Naive thymus-derived CD4-positive, alpha-beta T cell (primary cell): Measurements from ENCODE around the gene BCAS3. TPM values are rescaled to one million over a fixed set of nuclear protein-coding genes. Genes with fewer than 3 reads are reported as not detected.
A peak's percentile ranks its signal among the peaks of the same experiment; 100 is the strongest.

Experiments used
- ATAC-seq: fragments of 150-1000 bp; cut with Tn5 transposase; 2 replicates; pipeline ENCODE4 v1.10.0; 2021; ENCODE audit warnings: mild to moderate bottlenecking, moderate library complexity
- CTCF ChIA-PET: fragments of 350-600 bp; sonication (Branson Sonifier 250); formaldehyde crosslinking; loops from one replicate; lab custom pipeline; 2021; ENCODE audit warnings: antibody characterized with exemption; lab: Charles Lee
- POLR2A ChIA-PET: fragments of 350-600 bp; sonication (Branson Sonifier 250); formaldehyde crosslinking; loops from one replicate; lab custom pipeline; 2021; ENCODE audit warnings: antibody characterized with exemption, inconsistent platforms; lab: Charles Lee
- DNase-seq, 9 donors: peaks; one replicate each; pipeline versions ENCODE4 v3.0.0 to v3.0.0-alpha.2; 2020 to 2022; ENCODE audit warnings: mixed read lengths in 1 of 9
- H3K27ac ChIP-seq: one replicate; pipeline ENCODE4 v1.7.0; 2013; ENCODE audit warnings: mild to moderate bottlenecking, low read depth, low read length, moderate library complexity
- H3K27me3 ChIP-seq, 2 donors: one replicate each; pipeline ENCODE4 v1.7.0; 2013; ENCODE audit warnings: low read length in 2 of 2, mild to moderate bottlenecking in 2 of 2, moderate library complexity in 2 of 2; ENCODE audit not compliant: control insufficient read depth in 2 of 2, insufficient read depth in 2 of 2
- H3K36me3 ChIP-seq, 3 experiments: 1 replicate in 2 of 3; 2 replicates in 1 of 3; pipeline ENCODE4 v1.7.0; 2013; ENCODE audit warnings: low read length in 3 of 3, mild to moderate bottlenecking in 3 of 3, moderate library complexity in 1 of 3; ENCODE audit not compliant: insufficient read depth in 3 of 3, control insufficient read depth in 2 of 3
- H3K4me1 ChIP-seq, 2 donors: one replicate each; pipeline ENCODE4 v1.7.0; 2013; ENCODE audit warnings: low read length in 2 of 2, mild to moderate bottlenecking in 2 of 2, moderate library complexity in 1 of 2; ENCODE audit not compliant: control insufficient read depth in 2 of 2, insufficient read depth in 2 of 2
- H3K4me3 ChIP-seq: 2 replicates; pipeline ENCODE4 v1.7.0; 2013; ENCODE audit warnings: mild to moderate bottlenecking, low read length
- H3K9me3 ChIP-seq, 3 experiments: 1 replicate in 2 of 3; 2 replicates in 1 of 3; pipeline ENCODE4 v1.7.0; 2013; ENCODE audit warnings: low read length in 3 of 3; ENCODE audit not compliant: control insufficient read depth in 2 of 3
- H3K27ac Mint-ChIP-seq, 9 donors: one replicate each; pipeline ENCODE4 v1.8.0; 2020 to 2022; ENCODE audit warnings: mixed read lengths in 9 of 9, mild to moderate bottlenecking in 8 of 9, moderate library complexity in 5 of 9, inconsistent platforms in 2 of 9
- H3K27me3 Mint-ChIP-seq, 5 donors: one replicate each; pipeline ENCODE4 v1.8.0; 2021 to 2022; ENCODE audit warnings: mixed read lengths in 5 of 5, mild to moderate bottlenecking in 1 of 5
- H3K36me3 Mint-ChIP-seq, 5 donors: one replicate each; pipeline ENCODE4 v1.8.0; 2020 to 2022; ENCODE audit warnings: mixed read lengths in 5 of 5, mild to moderate bottlenecking in 3 of 5, inconsistent platforms in 1 of 5
- H3K4me1 Mint-ChIP-seq, 7 donors: one replicate each; pipeline ENCODE4 v1.8.0; 2020 to 2022; ENCODE audit warnings: mixed read lengths in 7 of 7, mild to moderate bottlenecking in 3 of 7, inconsistent platforms in 1 of 7
- H3K4me3 Mint-ChIP-seq, 10 donors: one replicate each; pipeline ENCODE4 v1.8.0; 2020 to 2022; ENCODE audit warnings: mild to moderate bottlenecking in 10 of 10, mixed read lengths in 10 of 10, moderate library complexity in 6 of 10, inconsistent platforms in 2 of 10
- H3K9me3 Mint-ChIP-seq, 11 donors: one replicate each; pipeline ENCODE4 v1.8.0; 2020 to 2022; ENCODE audit warnings: mixed read lengths in 11 of 11, mild to moderate bottlenecking in 4 of 11, inconsistent platforms in 1 of 11, moderate library complexity in 1 of 11
- intact Hi-C, 2 donors: fragments of 100-400 bp; cut with micrococcal nuclease; formaldehyde crosslinking; loops; one replicate each; pipeline ENCODE4 v1.15.1; 2023
- polyA plus RNA-seq, 2 donors: library from polyadenylated mRNA; unstranded; fragments of 300-500 nt; fragmentation: Illumina TruSeq; gene quantifications; one replicate each; pipeline ENCODE4 v1.2.3, GENCODE V29; 2021
- total RNA-seq, 6 experiments: library from RNA in 5 of 6; stranded (reverse) in 5 of 6; gene quantifications; 1 replicate in 5 of 6; 2 replicates in 1 of 6; pipeline ENCODE4 v1.2.3 and lab custom pipeline; 2021 to 2026

The BCAS3 gene
- total and polyA plus RNA-seq, 7 experiments from 2014 or later, result 18.4 to 57.8 (median 37.5) TPM

DNA sequence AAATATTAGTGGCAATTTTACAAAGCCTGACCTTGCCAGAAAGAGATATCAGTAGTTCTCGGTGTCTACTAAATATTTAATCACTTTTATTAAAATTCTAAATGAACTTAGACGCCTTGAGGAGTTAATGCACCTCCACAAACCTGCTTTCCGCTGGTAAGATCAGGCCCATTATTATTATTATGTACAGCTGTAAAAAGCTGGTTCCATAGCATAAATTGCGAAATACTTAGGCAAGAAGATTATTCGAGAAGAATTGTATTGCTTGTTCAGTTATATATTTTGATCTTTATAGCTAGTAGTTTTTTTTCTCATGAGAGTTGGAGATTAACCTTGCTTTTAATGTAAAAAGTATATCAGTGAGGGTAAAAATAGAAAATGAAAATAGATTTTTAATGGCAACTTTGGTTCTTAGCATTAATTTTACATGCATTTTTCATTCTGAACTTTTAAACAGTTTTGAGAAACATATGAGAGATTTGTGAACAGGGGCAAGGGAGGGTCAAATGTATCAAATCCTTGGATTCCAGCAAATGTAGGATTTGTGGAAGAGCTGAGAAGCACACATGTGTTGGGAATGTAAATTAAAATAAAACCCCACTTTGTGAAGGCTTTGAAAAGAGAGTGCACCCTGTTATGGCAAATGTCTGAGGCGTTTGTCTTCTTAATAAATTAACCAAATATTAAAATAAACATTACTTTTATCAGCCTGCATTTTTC lies 471.6 kb downstream of the BCAS3 start:
- Mint-ChIP-seq H3K27me3 (peaks cover 0 to 10% (median 0%) of the 10 kb centered on the region in 5 donors), H3K4me3 (no peak overlapping the region)
- no peak for ATAC-seq

DNA sequence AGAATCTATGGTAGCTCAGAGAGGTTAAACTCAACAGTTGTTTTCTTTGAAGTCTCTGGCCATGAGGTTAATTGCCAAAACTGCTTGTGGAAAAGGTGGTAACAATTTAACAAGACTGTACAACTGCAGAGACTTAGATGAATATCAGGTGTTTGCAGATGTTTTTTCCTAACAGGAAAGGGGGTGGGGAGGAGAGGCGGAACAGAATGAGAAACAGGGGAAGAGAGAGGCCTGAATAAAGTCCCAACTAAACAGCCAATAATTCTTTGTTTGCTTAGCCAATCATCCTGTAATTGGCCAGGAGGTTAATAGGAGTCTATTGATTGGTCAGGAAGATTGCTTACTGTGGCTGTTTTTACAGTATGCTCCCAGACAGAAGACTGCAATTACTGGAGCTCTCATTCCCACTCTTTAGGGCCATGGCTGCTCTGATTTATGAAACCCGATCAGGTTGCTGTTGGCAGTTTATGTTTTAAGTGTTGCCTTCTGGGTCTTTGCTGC lies 472.3 kb downstream of the BCAS3 start:
- Mint-ChIP-seq H3K27ac (peak overlapping the region in 1 of 9 donors; percentile 43), H3K36me3 (peaks cover 0 to 4% (median 0%) of the 10 kb centered on the region in 5 donors), H3K27me3 (peaks cover 0 to 10% (median 0%) of the 10 kb centered on the region in 5 donors), H3K9me3 (peaks cover 0 to 4% (median 0%) of the 10 kb centered on the region in 11 donors), H3K4me3 (no peak overlapping the region), H3K4me1 (peaks cover 9 to 34% (median 22%) of the 10 kb centered on the region in 7 donors)
- no peaks in the 10 kb centered on the region for H3K36me3 ChIP-seq
- peaks cover 0 to 8% of the 10 kb centered on the region in 2 donors for H3K4me1 ChIP-seq
- intact Hi-C loops, result no loop called here
- ATAC-seq (no peak), DNase-seq (no peak)
- POLR2A ChIA-PET, result interaction anchor here (1.1 kb wide), 1 partner anchor 11 kb away, joined by 3 read pairs; no protein-coding TSS in a partner anchor
- CTCF ChIA-PET, result interaction anchor here (0.6 kb wide), 1 partner anchor 750 kb away, joined by 3 read pairs; no protein-coding TSS in a partner anchor
- H3K9me3 ChIP-seq, result no peaks in the 10 kb centered on the region
- H3K4me3 ChIP-seq, result no peak overlapping the region
- no peak overlapping the region for H3K27ac ChIP-seq
- H3K27me3 ChIP-seq, result no peaks in the 10 kb centered on the region

More for the DNA sequence above, 471.6 kb downstream of the BCAS3 start:
- H3K4me1 ChIP-seq, result peaks cover 0 to 8% of the 10 kb centered on the region in 2 donors
- H3K36me3 ChIP-seq, result no peaks in the 10 kb centered on the region
- Mint-ChIP-seq H3K27ac (peak overlapping the region in 1 of 9 donors; percentile 41), H3K36me3 (peaks cover 0 to 4% (median 0%) of the 10 kb centered on the region in 5 donors), H3K9me3 (peaks cover 0 to 4% (median 0%) of the 10 kb centered on the region in 11 donors), H3K4me1 (peaks cover 9 to 35% (median 23%) of the 10 kb centered on the region in 7 donors)
- no peak for DNase-seq
- ChIA-PET CTCF (no interaction called here), POLR2A (no interaction called here)
- intact Hi-C loops, result no loop called here
- no peaks in the 10 kb centered on the region for H3K27me3 ChIP-seq
- H3K9me3 ChIP-seq, result no peaks in the 10 kb centered on the region
- H3K4me3 ChIP-seq, result no peak overlapping the region
- no peak overlapping the region for H3K27ac ChIP-seq

DNA sequence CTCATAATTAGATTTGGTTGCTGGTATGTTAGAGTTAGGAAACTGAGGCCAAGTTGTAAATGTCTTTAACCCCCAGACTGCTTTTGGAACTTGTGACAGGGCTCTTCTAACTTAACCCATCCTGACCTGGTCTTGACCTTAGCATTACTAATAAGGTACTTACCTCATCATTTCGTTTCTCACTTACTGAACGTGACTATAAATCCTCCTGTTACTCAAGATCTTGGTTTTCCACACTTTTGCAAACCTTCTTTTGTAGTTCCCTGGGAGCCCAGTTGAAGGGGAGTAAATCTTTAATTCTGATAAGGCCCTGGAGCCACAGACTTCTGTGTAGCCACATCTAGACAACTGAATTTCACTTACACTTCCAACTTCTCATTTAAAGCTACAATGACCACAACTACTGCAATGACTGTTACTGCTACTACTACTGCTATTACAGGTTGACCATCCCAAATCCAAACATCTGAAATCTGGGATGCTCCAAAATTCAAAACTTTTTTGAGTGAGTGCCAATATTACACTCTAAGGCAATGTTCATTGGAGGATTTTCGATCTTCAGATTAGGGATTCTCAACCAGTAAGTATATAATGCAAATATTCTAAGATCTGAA lies 473.1 kb downstream of the BCAS3 start:
- no peak overlapping the region for H3K4me3 ChIP-seq
- H3K27ac ChIP-seq, result no peak overlapping the region
- Mint-ChIP-seq H3K4me3 (no peak overlapping the region), H3K27me3 (peaks cover 0 to 10% (median 0%) of the 10 kb centered on the region in 5 donors), H3K36me3 (peaks cover 0 to 4% (median 0%) of the 10 kb centered on the region in 5 donors), H3K27ac (no peak overlapping the region), H3K4me1 (peaks cover 8 to 29% (median 20%) of the 10 kb centered on the region in 7 donors), H3K9me3 (peaks cover 0 to 4% (median 0%) of the 10 kb centered on the region in 11 donors)
- ChIA-PET POLR2A (interaction anchor here (1.1 kb wide), 1 partner anchor 11 kb away, joined by 3 read pairs; no protein-coding TSS in a partner anchor), CTCF (no interaction called here)
- no peaks in the 10 kb centered on the region for H3K36me3 ChIP-seq
- peaks cover 0 to 8% of the 10 kb centered on the region in 2 donors for H3K4me1 ChIP-seq
- DNase-seq (no peak), ATAC-seq (no peak)
- no peaks in the 10 kb centered on the region for H3K9me3 ChIP-seq
- intact Hi-C loops, result no loop called here
- no peaks in the 10 kb centered on the region for H3K27me3 ChIP-seq

DNA sequence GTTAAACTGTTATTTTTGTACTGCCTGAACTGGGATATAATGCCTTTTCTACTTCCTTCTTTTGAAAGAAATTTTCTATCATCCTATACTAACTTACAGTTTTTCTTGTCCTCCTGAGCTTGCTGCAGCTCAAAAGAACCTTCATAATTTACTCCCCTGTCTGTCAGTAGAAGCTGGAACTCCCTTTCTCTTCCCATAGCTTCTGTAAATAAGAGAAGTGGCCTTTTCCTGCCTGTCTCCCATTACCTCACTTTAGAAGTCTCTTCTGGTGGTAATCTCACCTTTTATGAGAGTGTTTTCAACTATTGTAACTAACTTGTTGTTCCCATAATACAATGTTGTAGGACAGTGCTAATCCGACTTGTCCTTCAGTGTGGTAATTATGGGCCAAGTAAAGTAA lies 475.2 kb downstream of the BCAS3 start:
- no peaks in the 10 kb centered on the region for H3K36me3 ChIP-seq
- no peaks in the 10 kb centered on the region for H3K27me3 ChIP-seq
- H3K9me3 ChIP-seq, result no peaks in the 10 kb centered on the region
- H3K9me3 Mint-ChIP-seq, result peaks cover 0 to 4% (median 0%) of the 10 kb centered on the region in 11 donors
- POLR2A ChIA-PET, result interaction anchor here (1.1 kb wide), 1 partner anchor 11 kb away, joined by 4 read pairs; no protein-coding TSS in a partner anchor
- no peak overlapping the region for H3K4me3 Mint-ChIP-seq
- H3K36me3 Mint-ChIP-seq, result peaks cover 0 to 4% (median 0%) of the 10 kb centered on the region in 5 donors
- H3K4me3 ChIP-seq, result no peak overlapping the region
- intact Hi-C loops, result no loop called here
- H3K27ac ChIP-seq, result no peak overlapping the region
- peaks cover 0 to 12% (median 0%) of the 10 kb centered on the region in 5 donors for H3K27me3 Mint-ChIP-seq
- peaks cover 0 to 8% of the 10 kb centered on the region in 2 donors for H3K4me1 ChIP-seq
- ATAC-seq (no peak), DNase-seq (no peak)
- H3K27ac Mint-ChIP-seq, result no peak overlapping the region
- CTCF ChIA-PET, result no interaction called here
- peaks cover 6 to 29% (median 23%) of the 10 kb centered on the region in 7 donors for H3K4me1 Mint-ChIP-seq

DNA sequence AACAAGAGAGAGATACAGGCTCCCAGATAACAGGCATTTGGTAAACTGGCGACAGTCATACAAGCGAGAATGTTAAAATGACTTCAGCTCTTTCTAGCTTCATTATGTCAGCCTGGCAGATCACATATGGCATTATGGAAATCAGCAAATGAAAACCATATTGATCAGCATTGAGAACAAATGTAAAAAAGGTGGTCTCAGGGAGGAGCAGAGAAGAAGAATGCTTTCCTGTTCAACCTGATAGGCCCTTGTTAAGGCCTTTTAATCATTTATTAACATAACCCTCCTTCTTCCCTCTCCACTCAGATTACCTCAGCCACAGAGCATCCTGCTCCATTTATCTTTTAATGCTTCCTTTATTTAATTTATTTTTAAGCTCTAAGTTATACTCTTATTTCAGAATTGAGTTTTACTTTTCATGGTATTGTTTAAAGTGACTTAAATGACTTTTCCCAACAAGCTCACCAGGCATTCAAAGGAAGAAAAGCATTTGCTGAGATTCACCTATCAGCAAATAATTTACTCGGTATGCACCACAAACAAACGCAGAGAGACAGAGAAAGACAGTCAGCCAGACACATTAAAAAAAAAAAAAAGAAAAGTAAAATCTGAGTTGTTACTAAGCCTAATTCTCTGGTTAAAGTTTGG lies 478.1 kb downstream of the BCAS3 start:
- CTCF ChIA-PET, result no interaction called here
- POLR2A ChIA-PET, result no interaction called here
- peaks cover 0 to 13% (median 0%) of the 10 kb centered on the region in 5 donors for H3K27me3 Mint-ChIP-seq
- H3K27ac Mint-ChIP-seq, result peak overlapping the region in 1 of 9 donors; percentile 50
- Histone ChIP-seq H3K27ac (no peak overlapping the region), H3K4me1 (peaks cover 0 to 6% of the 10 kb centered on the region in 2 donors), H3K9me3 (no peaks in the 10 kb centered on the region), H3K4me3 (no peak overlapping the region), H3K27me3 (no peaks in the 10 kb centered on the region), H3K36me3 (no peaks in the 10 kb centered on the region)
- H3K4me3 Mint-ChIP-seq, result no peak overlapping the region
- intact Hi-C loops, result no loop called here
- peaks cover 0 to 4% (median 0%) of the 10 kb centered on the region in 11 donors for H3K9me3 Mint-ChIP-seq
- no peak for ATAC-seq
- no peak for DNase-seq
- H3K36me3 Mint-ChIP-seq, result peaks cover 0 to 4% (median 0%) of the 10 kb centered on the region in 5 donors
- H3K4me1 Mint-ChIP-seq, result peaks cover 9 to 25% (median 17%) of the 10 kb centered on the region in 7 donors

DNA sequence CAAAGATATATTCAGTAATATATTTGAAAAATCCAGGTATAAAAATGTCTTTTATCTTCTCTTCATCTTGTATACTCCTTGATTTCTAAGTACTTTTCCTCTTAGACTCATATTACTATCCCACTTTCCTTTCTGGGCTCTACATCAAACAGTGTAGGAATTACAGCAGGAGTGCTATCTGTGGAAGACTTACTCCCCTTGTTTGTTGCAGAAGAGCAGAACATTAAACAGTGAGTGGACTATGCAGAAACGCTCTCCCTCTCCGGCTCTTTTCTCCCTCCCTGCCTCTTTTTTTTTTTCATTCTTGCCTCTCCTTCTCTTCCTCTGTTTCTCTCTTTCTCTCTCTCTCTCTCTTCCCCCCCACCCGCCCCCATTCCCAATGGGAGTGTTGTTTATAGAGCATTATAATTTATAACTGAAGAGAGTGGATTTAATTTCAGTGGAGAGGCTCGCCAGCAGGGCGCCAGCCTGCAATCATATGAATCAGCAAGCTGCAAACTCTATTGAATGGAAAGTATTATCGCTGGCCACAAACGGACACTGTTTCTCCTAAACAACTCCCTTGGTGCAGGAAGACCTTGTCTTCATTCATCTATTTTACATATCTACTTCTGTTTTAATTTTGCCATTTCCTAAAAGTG lies 479.7 kb downstream of the BCAS3 start:
- Histone ChIP-seq H3K27me3 (no peaks in the 10 kb centered on the region), H3K9me3 (no peaks in the 10 kb centered on the region), H3K36me3 (no peaks in the 10 kb centered on the region), H3K27ac (no peak overlapping the region), H3K4me3 (no peak overlapping the region), H3K4me1 (peaks cover 0 to 14% of the 10 kb centered on the region in 2 donors)
- intact Hi-C loops, result no loop called here
- POLR2A ChIA-PET, result no interaction called here
- Mint-ChIP-seq H3K9me3 (no peaks in the 10 kb centered on the region), H3K36me3 (peaks cover 0 to 4% (median 0%) of the 10 kb centered on the region in 5 donors), H3K27me3 (peaks cover 0 to 10% (median 0%) of the 10 kb centered on the region in 5 donors), H3K27ac (peak overlapping the region in 1 of 9 donors; percentile 28), H3K4me1 (peaks cover 10 to 36% (median 31%) of the 10 kb centered on the region in 7 donors), H3K4me3 (no peak overlapping the region)
- CTCF ChIA-PET, result no interaction called here
- DNase-seq (no peak), ATAC-seq (no peak)
